ENCODE measurements around the gene NR3C2.

Gene NR3C2

GRCh38 chr4:148253768-148254167 lies 188.4 kb downstream of the NR3C2 start:
- CTCF ChIA-PET, result no interaction called here
- POLR2A ChIA-PET, result no interaction called here
- no peak overlapping the region for H3K4me3 ChIP-seq (ENCODE audit: low read depth, low read length)
- TF ChIP-seq, protein P1, sequence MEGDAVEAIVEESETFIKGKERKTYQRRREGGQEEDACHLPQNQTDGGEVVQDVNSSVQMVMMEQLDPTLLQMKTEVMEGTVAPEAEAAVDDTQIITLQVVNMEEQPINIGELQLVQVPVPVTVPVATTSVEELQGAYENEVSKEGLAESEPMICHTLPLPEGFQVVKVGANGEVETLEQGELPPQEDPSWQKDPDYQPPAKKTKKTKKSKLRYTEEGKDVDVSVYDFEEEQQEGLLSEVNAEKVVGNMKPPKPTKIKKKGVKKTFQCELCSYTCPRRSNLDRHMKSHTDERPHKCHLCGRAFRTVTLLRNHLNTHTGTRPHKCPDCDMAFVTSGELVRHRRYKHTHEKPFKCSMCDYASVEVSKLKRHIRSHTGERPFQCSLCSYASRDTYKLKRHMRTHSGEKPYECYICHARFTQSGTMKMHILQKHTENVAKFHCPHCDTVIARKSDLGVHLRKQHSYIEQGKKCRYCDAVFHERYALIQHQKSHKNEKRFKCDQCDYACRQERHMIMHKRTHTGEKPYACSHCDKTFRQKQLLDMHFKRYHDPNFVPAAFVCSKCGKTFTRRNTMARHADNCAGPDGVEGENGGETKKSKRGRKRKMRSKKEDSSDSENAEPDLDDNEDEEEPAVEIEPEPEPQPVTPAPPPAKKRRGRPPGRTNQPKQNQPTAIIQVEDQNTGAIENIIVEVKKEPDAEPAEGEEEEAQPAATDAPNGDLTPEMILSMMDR (IDR thresholded peaks at IDR 0.05; ENCODE audit: insufficient read depth, low read length, missing control alignments), result no peak
- no peak for DNase-seq (ENCODE audit: low read depth, low spot score)

- CTCF ChIA-PET, result no interaction called here
- no peak for DNase-seq (ENCODE audit: low read depth, low spot score)
- TF ChIP-seq, protein P1 (IDR thresholded peaks at IDR 0.05; ENCODE audit: insufficient read depth, low read length, missing control alignments), result no peak
- no peak overlapping the region for H3K4me3 ChIP-seq (ENCODE audit: low read depth, low read length)
- POLR2A ChIA-PET, result no interaction called here
These were observed 193.4 kb downstream of the NR3C2 start for GRCh38 chr4:148248824-148249223.

DNA sequence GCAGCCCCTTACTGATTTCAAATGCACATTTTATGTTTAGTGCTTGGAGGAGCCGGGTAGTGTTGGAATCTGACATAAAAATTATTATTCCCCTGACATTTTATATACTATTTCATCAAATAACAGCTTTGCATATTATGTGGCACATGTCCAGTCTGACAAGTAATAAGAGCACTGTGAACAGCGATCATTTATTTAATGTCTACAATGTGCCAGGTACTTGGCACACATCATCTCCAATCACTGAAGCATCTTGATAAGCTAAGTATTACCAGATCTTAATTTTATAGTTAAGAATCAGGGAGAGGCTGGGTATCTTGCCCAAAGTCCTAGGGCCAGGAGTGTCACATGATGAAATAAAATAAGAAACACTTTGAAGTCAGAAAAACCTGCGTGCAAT lies 197.2 kb downstream of the NR3C2 start:
- ChIA-PET POLR2A (no interaction called here), CTCF (no interaction called here)
- TF ChIP-seq, protein P1 (IDR thresholded peaks at IDR 0.05; ENCODE audit: insufficient read depth, low read length, missing control alignments), result no peak
- H3K4me3 ChIP-seq (ENCODE audit: low read depth, low read length), result no peak overlapping the region
- no peak for DNase-seq (ENCODE audit: low read depth, low spot score)

- ChIA-PET CTCF (no interaction called here), POLR2A (no interaction called here)
- DNase-seq (ENCODE audit: low read depth, low spot score), result no peak
- TF ChIP-seq, protein P1 (IDR thresholded peaks at IDR 0.05; ENCODE audit: insufficient read depth, low read length, missing control alignments), result no peak
- H3K4me3 ChIP-seq (ENCODE audit: low read depth, low read length), result no peak overlapping the region
These were observed 198.4 kb downstream of the NR3C2 start for GRCh38 chr4:148243837-148244236.

DNA sequence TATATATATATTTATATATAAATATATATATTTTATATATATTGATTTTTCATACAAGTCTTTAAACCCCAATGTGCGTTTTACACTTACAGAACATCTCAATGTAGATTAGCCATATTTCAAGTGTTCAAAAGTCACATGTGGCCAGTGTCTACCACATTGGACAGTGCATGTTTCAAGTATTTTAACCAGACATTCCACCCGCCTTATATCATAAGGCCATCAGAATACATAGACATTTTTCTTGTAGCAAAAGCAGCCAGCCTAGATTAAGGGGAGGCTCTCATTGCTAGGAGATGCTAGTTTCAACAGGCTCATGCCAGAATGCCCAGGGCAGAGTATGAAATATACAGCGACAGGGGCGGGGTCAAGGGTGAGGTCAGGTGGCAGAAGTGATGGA lies 202.0 kb downstream of the NR3C2 start:
- TF ChIP-seq, protein P1 (IDR thresholded peaks at IDR 0.05; ENCODE audit: insufficient read depth, low read length, missing control alignments), result no peak
- ChIA-PET CTCF (no interaction called here), POLR2A (no interaction called here)
- H3K4me3 ChIP-seq (ENCODE audit: low read depth, low read length), result no peak overlapping the region
- no peak for DNase-seq (ENCODE audit: low read depth, low spot score)

GRCh38 chr4:148239494-148239985 lies 202.7 kb downstream of the NR3C2 start:
- no peak overlapping the region for H3K4me3 ChIP-seq (ENCODE audit: low read depth, low read length)
- ChIA-PET CTCF (no interaction called here), POLR2A (no interaction called here)
- TF ChIP-seq, protein P1 (IDR thresholded peaks at IDR 0.05; ENCODE audit: insufficient read depth, low read length, missing control alignments), result no peak
- no peak for DNase-seq (ENCODE audit: low read depth, low spot score)
